DOHH2 (cell line): Measurements from ENCODE around the gene GPR176.

Source experiments
- H3F3A ChIP-seq: fragments of 200-600 bp; sonication (generic), shearing (Covaris generic); 2 replicates; pipeline ENCODE4 v1.6.0; 2016; ENCODE audit warnings: antibody characterized with exemption, mild to moderate bottlenecking; ENCODE audit not compliant: control insufficient read depth, insufficient read depth
- H3K27ac ChIP-seq: fragments of 200-600 bp; sonication (generic); 2 replicates; pipeline ENCODE4 v1.5.1; 2014; ENCODE audit warnings: low read depth, mild to moderate bottlenecking, low read length, moderate library complexity
- H3K27me3 ChIP-seq: fragments of 200-600 bp; sonication (generic); 2 replicates; pipeline ENCODE4 v1.6.1; 2014; ENCODE audit warnings: mild to moderate bottlenecking, low read length, mixed read lengths; ENCODE audit not compliant: control insufficient read depth
- H3K36me3 ChIP-seq: fragments of 200-600 bp; sonication (generic); 2 replicates; pipeline ENCODE4 v1.6.1; 2014; ENCODE audit warnings: mild to moderate bottlenecking, low read length, moderate library complexity, mixed read lengths; ENCODE audit not compliant: control insufficient read depth
- H3K4me1 ChIP-seq: fragments of 200-600 bp; sonication (generic); 2 replicates; pipeline ENCODE4 v1.6.1; 2014; ENCODE audit warnings: mild to moderate bottlenecking, low read length, mixed read lengths; ENCODE audit not compliant: control insufficient read depth
- H3K4me2 ChIP-seq: fragments of 200-600 bp; sonication (generic); 2 replicates; pipeline ENCODE4 v1.6.0; 2014; ENCODE audit warnings: mild to moderate bottlenecking, low read length, moderate library complexity
- H3K4me3 ChIP-seq: fragments of 200-600 bp; sonication (generic); 2 replicates; pipeline ENCODE4 v1.5.1; 2014; ENCODE audit warnings: mild to moderate bottlenecking, low read length, mixed read lengths
- H3K79me2 ChIP-seq: fragments of 200-600 bp; sonication (generic); 2 replicates; pipeline ENCODE4 v1.6.1; 2014; ENCODE audit warnings: mild to moderate bottlenecking, low read length, mixed read lengths; ENCODE audit not compliant: control insufficient read depth
- H3K9me2 ChIP-seq: fragments of 200-600 bp; sonication (generic); replicated peaks from 2 replicates; pipeline ENCODE4 v1.6.1; 2014; ENCODE audit warnings: mild to moderate bottlenecking, low read length, mixed read lengths; ENCODE audit not compliant: control insufficient read depth
- H3K9me3 ChIP-seq: fragments of 200-600 bp; sonication (generic); 2 replicates; pipeline ENCODE4 v1.6.1; 2014; ENCODE audit warnings: antibody characterized with exemption, low read length, mixed read lengths; ENCODE audit not compliant: control insufficient read depth, insufficient read depth
- H4K20me1 ChIP-seq: fragments of 200-600 bp; sonication (generic); 2 replicates; pipeline ENCODE4 v1.6.0; 2014; ENCODE audit warnings: low read depth, mild to moderate bottlenecking, antibody characterized with exemption, low read length, moderate library complexity; ENCODE audit not compliant: control insufficient read depth, insufficient read depth
- EZH2phosphoT487 ChIP-seq: fragments of 200-600 bp; sonication (generic); IDR thresholded peaks from 2 replicates; pipeline ENCODE4 v1.6.1; 2017; ENCODE audit warnings: borderline replicate concordance, mild to moderate bottlenecking, antibody characterized with exemption, low read length, moderate library complexity, mixed read lengths
- TF ChIP-seq, protein P1 (sequence below): fragments of 200-600 bp; sonication (generic); IDR thresholded peaks from one replicate; pipeline ENCODE4 v1.5.1; 2014; ENCODE audit warnings: antibody characterized with exemption, mild to moderate bottlenecking, low read depth, low read length; ENCODE audit not compliant: poor library complexity, severe bottlenecking

The GPR176 gene

DNA sequence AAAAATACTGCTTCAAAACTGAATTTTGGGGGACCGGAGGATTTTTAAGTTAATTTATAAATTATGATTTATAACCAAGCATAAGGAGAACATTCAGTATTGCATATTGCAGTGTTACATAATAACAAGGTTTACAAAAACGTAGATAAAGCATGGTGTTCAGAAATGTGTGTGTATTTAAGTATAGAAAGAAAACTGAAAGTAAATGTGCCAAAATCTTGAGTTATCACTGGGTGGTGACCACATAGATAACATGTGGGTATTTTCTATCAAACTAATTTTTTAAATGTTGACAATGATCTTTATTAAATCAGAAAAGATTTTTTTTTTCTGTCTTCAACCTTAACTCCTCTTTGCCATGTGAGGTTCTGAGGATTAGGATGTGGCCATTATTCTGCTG is 46.5 kb upstream of the GPR176 start:
- peaks cover 6% of the 10 kb centered on the region for H3K4me1 ChIP-seq
- no peaks in the 10 kb centered on the region for H3K9me2 ChIP-seq
- peaks cover 42% of the 10 kb centered on the region for H3K36me3 ChIP-seq
- no peaks in the 10 kb centered on the region for H3K9me3 ChIP-seq
- H3K79me2 ChIP-seq = no peaks in the 10 kb centered on the region
- no peak overlapping the region for H3K27ac ChIP-seq
- H3F3A ChIP-seq = no peaks in the 10 kb centered on the region
- H4K20me1 ChIP-seq = no peaks in the 10 kb centered on the region
- H3K4me2 ChIP-seq = no peak overlapping the region
- H3K4me3 ChIP-seq = no peak overlapping the region
- no peaks in the 10 kb centered on the region for H3K27me3 ChIP-seq
- TF ChIP-seq EZH2phosphoT487 = no peak
- TF ChIP-seq, protein P1, sequence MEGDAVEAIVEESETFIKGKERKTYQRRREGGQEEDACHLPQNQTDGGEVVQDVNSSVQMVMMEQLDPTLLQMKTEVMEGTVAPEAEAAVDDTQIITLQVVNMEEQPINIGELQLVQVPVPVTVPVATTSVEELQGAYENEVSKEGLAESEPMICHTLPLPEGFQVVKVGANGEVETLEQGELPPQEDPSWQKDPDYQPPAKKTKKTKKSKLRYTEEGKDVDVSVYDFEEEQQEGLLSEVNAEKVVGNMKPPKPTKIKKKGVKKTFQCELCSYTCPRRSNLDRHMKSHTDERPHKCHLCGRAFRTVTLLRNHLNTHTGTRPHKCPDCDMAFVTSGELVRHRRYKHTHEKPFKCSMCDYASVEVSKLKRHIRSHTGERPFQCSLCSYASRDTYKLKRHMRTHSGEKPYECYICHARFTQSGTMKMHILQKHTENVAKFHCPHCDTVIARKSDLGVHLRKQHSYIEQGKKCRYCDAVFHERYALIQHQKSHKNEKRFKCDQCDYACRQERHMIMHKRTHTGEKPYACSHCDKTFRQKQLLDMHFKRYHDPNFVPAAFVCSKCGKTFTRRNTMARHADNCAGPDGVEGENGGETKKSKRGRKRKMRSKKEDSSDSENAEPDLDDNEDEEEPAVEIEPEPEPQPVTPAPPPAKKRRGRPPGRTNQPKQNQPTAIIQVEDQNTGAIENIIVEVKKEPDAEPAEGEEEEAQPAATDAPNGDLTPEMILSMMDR = no peak

DNA sequence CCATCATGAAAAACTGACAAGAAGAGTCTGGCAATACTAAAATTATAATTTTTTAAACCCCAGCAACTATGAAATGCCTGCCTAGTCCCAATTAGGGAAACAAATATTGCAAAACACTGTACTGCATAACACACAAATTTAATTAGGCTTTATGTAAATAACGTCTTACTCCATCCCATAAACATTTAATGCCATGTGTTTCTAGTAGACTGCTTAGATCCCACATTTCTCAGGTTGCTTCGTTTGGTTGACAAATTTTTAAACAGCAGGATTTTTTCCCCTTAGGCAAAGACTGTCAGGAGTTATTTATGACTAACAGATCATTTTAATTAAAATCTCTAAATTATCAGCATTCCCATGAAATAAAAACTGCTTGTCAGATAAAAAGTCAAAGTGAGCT is 43.7 kb upstream of the GPR176 start:
- TF ChIP-seq, protein P1 = no peak
- no peak for TF ChIP-seq EZH2phosphoT487
- no peak overlapping the region for H3K4me2 ChIP-seq
- peaks cover 6% of the 10 kb centered on the region for H3K4me1 ChIP-seq
- peaks cover 45% of the 10 kb centered on the region for H3K36me3 ChIP-seq
- H3K27me3 ChIP-seq = no peaks in the 10 kb centered on the region
- H3K27ac ChIP-seq = no peak overlapping the region
- no peaks in the 10 kb centered on the region for H3K9me3 ChIP-seq
- H3F3A ChIP-seq = no peaks in the 10 kb centered on the region
- H4K20me1 ChIP-seq = no peaks in the 10 kb centered on the region
- no peak overlapping the region for H3K4me3 ChIP-seq
- H3K79me2 ChIP-seq = no peaks in the 10 kb centered on the region
- no peaks in the 10 kb centered on the region for H3K9me2 ChIP-seq

DNA sequence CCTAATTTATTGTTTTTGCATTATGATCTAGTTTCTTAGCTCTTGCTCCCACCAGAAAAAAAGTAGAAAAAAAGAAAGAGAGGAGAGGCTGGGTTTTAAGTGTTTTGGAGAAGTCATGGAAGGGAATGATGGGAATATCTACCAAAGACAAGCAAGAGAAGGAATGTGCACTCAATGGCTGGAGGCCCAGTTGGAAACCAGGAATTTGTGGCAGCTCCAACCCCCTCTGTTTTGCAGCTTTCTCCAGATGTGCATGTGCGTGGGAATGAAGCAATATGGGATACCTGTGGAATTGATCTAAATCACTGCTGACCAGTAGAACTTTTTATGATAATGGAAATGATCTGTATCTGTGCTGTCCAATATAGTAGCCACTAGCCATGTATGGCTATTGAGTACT is 41.0 kb upstream of the GPR176 start:
- no peaks in the 10 kb centered on the region for H3K4me1 ChIP-seq
- no peak overlapping the region for H3K4me2 ChIP-seq
- H3F3A ChIP-seq = no peaks in the 10 kb centered on the region
- no peak overlapping the region for H3K27ac ChIP-seq
- H3K27me3 ChIP-seq = no peaks in the 10 kb centered on the region
- peaks cover 54% of the 10 kb centered on the region for H3K36me3 ChIP-seq
- H3K79me2 ChIP-seq = no peaks in the 10 kb centered on the region
- H3K9me3 ChIP-seq = no peaks in the 10 kb centered on the region
- H3K9me2 ChIP-seq = no peaks in the 10 kb centered on the region
- no peak overlapping the region for H3K4me3 ChIP-seq
- TF ChIP-seq EZH2phosphoT487 = no peak
- TF ChIP-seq, protein P1 = no peak
- no peaks in the 10 kb centered on the region for H4K20me1 ChIP-seq

DNA sequence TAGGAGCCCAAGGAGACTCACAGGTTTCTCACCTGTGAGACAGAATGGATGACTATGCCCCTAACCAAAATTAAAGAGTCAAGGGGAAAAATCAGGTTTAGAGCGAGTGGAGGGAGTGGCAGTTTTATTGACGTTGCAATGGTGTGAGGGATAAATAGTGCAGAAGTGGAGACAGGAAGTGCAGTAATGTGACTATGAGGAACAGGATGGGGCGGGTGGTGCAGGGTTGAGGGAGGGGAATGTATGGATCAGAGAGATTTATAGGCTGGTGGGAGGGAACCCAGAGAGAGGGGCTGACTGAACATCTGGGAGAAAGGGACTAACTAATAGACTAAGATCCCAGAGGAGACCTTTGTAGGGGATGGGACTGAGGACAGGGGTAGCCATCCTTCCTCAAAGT is 40.3 kb upstream of the GPR176 start:
- Histone ChIP-seq H3K9me3 (no peaks in the 10 kb centered on the region), H3K4me3 (no peak overlapping the region), H3K4me1 (no peaks in the 10 kb centered on the region), H4K20me1 (no peaks in the 10 kb centered on the region), H3K27ac (no peak overlapping the region), H3K27me3 (no peaks in the 10 kb centered on the region), H3F3A (no peaks in the 10 kb centered on the region), H3K79me2 (no peaks in the 10 kb centered on the region), H3K4me2 (no peak overlapping the region), H3K36me3 (peaks cover 50% of the 10 kb centered on the region), H3K9me2 (no peaks in the 10 kb centered on the region)
- TF ChIP-seq, protein P1 = no peak
- TF ChIP-seq EZH2phosphoT487 = no peak
